ENCODE data around the gene PNMA6A. TPM values are rescaled to one million over a fixed set of nuclear protein-coding genes. Genes with fewer than 3 reads are reported as not detected.

The PNMA6A gene
- total RNA-seq, 1 experiment from 2014 or later: 7.4 TPM

- TF ChIP-seq REST (IDR thresholded peaks at IDR 0.05; ENCODE audit: insufficient read depth in 1 of 2, low read depth in 2 of 2, low read length in 1 of 2) (no peak), CTCF (IDR thresholded peaks at IDR 0.05) (no peak; the same call in 1 of the 2 replicates), POLR2AphosphoS5 (IDR thresholded peaks at IDR 0.05; ENCODE audit: low read depth, low read length) (no peak)
- no peak overlapping the region for H3K27ac ChIP-seq (ENCODE audit: low read length)
- ChIA-PET POLR2A (no interaction called here), CTCF (no interaction called here)
- H3K9me3 ChIP-seq (ENCODE audit: control insufficient read depth, insufficient read depth, low read depth, low read length): no peaks in the 10 kb centered on the region
- no peaks in the 10 kb centered on the region for H3K36me3 ChIP-seq (ENCODE audit: control insufficient read depth, insufficient read depth, low read length)
- H3K4me1 ChIP-seq (ENCODE audit: control insufficient read depth, insufficient read depth, low read length): no peaks in the 10 kb centered on the region
- intact Hi-C loops (cut with micrococcal nuclease; ENCODE audit: unreplicated experiment) (no loop called here), in situ Hi-C loops (cut with HindIII; ENCODE audit: low pct_unique_long_range_greater_than_20kb, low sequenced_read_pairs) (no loop called here)
- ATAC-seq: no peak
- no TSS peak for BruUV-seq (replicated peaks)
- DNase-seq (ENCODE audit: low read depth, low spot score): no peak
- peaks cover 16% of the 10 kb centered on the region for H3K27me3 ChIP-seq (ENCODE audit: control insufficient read depth, insufficient read depth, low read length)
- H3K4me3 ChIP-seq (ENCODE audit: low read depth in 2 of 2, low read length in 2 of 2): no peak overlapping the region
These were observed 19.7 kb upstream of the PNMA6A start for GRCh38 chrX:153052534-153052933.

GRCh38 chrX:153055871-153056749 is 16.1 kb upstream of the PNMA6A start, which contains the start of gene PNMA3:
Gene PNMA3, plus strand, starts transcription at chrX:153056470. Its CDS starts 586 bp downstream, at chrX:153057056.
- no TSS peak for BruUV-seq (replicated peaks)
- ChIA-PET CTCF (no interaction called here), POLR2A (interaction anchor here (0.7 kb wide), 1 partner anchor 53 kb away, joined by 5 read pairs; no protein-coding TSS in a partner anchor)
- TF ChIP-seq CTCF (IDR thresholded peaks at IDR 0.05) (no peak), SIN3A (IDR thresholded peaks at IDR 0.05; ENCODE audit: borderline replicate concordance, insufficient read depth, low read depth, low read length) (no peak), REST (IDR thresholded peaks at IDR 0.05; ENCODE audit: insufficient read depth in 1 of 2, low read depth in 2 of 2, low read length in 1 of 2) (no peak), TCF7L2 (IDR thresholded peaks at IDR 0.05; ENCODE audit: low read depth, low read length) (no peak), POLR2AphosphoS5 (IDR thresholded peaks at IDR 0.05; ENCODE audit: low read depth, low read length) (no peak)
- H3K9me3 ChIP-seq (ENCODE audit: control insufficient read depth, insufficient read depth, low read depth, low read length): no peaks in the 10 kb centered on the region
- DNase-seq (ENCODE audit: low read depth, low spot score): no peak
- no peak within 1 kb of the TSS for H3K27ac ChIP-seq (ENCODE audit: low read length)
- intact Hi-C loops (cut with micrococcal nuclease; ENCODE audit: unreplicated experiment): no loop called here
- H3K4me3 ChIP-seq (ENCODE audit: low read depth in 2 of 2, low read length in 2 of 2): 0 out of 4 replicates have a peak within 1 kb of the TSS, but pooled peaks of 1 of the 2 experiments have one; percentile 5
- no peaks in the 10 kb centered on the region for H3K36me3 ChIP-seq (ENCODE audit: control insufficient read depth, insufficient read depth, low read length)
- in situ Hi-C loops (cut with HindIII; ENCODE audit: low pct_unique_long_range_greater_than_20kb, low sequenced_read_pairs): no loop called here
- no peaks in the 10 kb centered on the region for H3K4me1 ChIP-seq (ENCODE audit: control insufficient read depth, insufficient read depth, low read length)
- H3K27me3 ChIP-seq (ENCODE audit: control insufficient read depth, insufficient read depth, low read length): peaks cover 16% of the 10 kb centered on the region
- ATAC-seq: peak; percentile 72; the same call in 1 of the 2 replicates
